ENCODE results near the gene TPM2. TPM values are rescaled to one million over a fixed set of nuclear protein-coding genes. Genes with fewer than 3 reads are reported as not detected.
A peak's percentile ranks its signal among the peaks of the same experiment; 100 is the strongest.

The TPM2 gene
- total and polyA plus RNA-seq, 9 of the 15 experiments (the other 6 are each of a cell fraction or from before 2014, with no cell fraction given) = 0.28 to 16.1 (median 4.5) TPM

DNA sequence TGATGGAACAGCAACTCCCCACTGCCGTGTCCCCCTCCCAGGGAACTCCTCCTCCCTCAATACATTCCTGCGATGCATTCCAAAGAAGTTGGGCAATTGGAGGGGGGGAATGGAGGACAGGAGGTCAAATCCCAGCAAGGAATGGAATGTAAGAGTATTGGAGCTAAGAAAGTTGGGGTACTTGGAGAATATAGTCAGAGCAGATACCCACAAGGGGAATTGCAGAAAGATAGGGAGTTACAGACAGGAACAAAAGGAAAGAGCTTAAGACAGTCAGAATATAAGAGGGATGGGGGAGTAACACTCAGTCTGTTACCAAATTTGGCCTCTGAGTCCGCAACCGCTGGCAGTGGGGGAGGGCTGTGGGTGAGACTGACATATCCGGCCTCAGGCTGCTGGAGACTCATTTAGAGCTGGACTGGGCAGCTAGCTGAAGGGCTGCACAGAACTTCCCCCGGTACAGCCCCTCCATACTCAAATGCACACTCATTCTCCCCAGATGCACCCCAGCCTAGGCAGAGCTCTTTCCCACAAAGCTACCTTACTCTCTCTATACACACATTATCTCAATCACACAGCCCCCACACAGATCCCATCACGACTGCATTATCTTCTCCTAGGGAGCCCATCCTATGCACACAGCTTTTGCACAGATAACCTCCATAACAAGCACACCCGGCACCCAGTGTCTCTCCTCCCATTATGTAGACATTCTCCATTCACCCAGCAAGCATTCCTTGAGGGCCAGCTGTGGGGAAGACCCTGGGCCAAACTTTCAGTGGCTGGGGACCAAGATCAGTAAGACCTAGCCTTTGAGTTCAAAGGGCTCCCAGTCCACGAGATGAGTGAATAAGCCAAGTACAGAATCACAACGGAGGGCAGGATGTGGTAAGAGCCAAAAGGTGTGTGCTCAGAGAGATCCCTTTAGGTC is 38.6 kb upstream of the TPM2 start (continued):
- TF ChIP-seq RBFOX2 (IDR thresholded peaks at IDR 0.05; ENCODE audit: low read depth, low read length) (peak; percentile 65), ZNF134 (CRISPR knock-in tag; conservative IDR thresholded peaks at IDR 0.05) (no peak), TRIM24 (IDR thresholded peaks at IDR 0.05) (peak; percentile 78 to 85), NFXL1 (CRISPR knock-in tag; IDR thresholded peaks at IDR 0.05) (no peak), ZBED1 (IDR thresholded peaks at IDR 0.05) (no peak; the same call in 1 of the 2 replicates), HMG20B (CRISPR knock-in tag; IDR thresholded peaks at IDR 0.05) (no peak), NR2F6 (CRISPR knock-in tag; IDR thresholded peaks at IDR 0.05) (no peak), NELFE (IDR thresholded peaks at IDR 0.05; ENCODE audit: insufficient read depth, insufficient read length) (no peak), TAF15 (IDR thresholded peaks at IDR 0.05; ENCODE audit: low read depth, low read length) (no peak), SRF (CRISPR knock-in tag; IDR thresholded peaks at IDR 0.05) (peak; percentile 91 to 98), MTF1 (CRISPR knock-in tag; IDR thresholded peaks at IDR 0.05; ENCODE audit: borderline replicate concordance) (no peak), TCF7 (IDR thresholded peaks at IDR 0.05; ENCODE audit: borderline replicate concordance) (no peak)
- TF ChIP-seq, protein P1, sequence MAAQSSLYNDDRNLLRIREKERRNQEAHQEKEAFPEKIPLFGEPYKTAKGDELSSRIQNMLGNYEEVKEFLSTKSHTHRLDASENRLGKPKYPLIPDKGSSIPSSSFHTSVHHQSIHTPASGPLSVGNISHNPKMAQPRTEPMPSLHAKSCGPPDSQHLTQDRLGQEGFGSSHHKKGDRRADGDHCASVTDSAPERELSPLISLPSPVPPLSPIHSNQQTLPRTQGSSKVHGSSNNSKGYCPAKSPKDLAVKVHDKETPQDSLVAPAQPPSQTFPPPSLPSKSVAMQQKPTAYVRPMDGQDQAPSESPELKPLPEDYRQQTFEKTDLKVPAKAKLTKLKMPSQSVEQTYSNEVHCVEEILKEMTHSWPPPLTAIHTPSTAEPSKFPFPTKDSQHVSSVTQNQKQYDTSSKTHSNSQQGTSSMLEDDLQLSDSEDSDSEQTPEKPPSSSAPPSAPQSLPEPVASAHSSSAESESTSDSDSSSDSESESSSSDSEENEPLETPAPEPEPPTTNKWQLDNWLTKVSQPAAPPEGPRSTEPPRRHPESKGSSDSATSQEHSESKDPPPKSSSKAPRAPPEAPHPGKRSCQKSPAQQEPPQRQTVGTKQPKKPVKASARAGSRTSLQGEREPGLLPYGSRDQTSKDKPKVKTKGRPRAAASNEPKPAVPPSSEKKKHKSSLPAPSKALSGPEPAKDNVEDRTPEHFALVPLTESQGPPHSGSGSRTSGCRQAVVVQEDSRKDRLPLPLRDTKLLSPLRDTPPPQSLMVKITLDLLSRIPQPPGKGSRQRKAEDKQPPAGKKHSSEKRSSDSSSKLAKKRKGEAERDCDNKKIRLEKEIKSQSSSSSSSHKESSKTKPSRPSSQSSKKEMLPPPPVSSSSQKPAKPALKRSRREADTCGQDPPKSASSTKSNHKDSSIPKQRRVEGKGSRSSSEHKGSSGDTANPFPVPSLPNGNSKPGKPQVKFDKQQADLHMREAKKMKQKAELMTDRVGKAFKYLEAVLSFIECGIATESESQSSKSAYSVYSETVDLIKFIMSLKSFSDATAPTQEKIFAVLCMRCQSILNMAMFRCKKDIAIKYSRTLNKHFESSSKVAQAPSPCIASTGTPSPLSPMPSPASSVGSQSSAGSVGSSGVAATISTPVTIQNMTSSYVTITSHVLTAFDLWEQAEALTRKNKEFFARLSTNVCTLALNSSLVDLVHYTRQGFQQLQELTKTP (IDR thresholded peaks at IDR 0.05; ENCODE audit: low read depth in 1 of 2, partially characterized antibody in 2 of 2) = peak in 1 of 2 experiments; percentile 90
- TF ChIP-seq, protein P2, sequence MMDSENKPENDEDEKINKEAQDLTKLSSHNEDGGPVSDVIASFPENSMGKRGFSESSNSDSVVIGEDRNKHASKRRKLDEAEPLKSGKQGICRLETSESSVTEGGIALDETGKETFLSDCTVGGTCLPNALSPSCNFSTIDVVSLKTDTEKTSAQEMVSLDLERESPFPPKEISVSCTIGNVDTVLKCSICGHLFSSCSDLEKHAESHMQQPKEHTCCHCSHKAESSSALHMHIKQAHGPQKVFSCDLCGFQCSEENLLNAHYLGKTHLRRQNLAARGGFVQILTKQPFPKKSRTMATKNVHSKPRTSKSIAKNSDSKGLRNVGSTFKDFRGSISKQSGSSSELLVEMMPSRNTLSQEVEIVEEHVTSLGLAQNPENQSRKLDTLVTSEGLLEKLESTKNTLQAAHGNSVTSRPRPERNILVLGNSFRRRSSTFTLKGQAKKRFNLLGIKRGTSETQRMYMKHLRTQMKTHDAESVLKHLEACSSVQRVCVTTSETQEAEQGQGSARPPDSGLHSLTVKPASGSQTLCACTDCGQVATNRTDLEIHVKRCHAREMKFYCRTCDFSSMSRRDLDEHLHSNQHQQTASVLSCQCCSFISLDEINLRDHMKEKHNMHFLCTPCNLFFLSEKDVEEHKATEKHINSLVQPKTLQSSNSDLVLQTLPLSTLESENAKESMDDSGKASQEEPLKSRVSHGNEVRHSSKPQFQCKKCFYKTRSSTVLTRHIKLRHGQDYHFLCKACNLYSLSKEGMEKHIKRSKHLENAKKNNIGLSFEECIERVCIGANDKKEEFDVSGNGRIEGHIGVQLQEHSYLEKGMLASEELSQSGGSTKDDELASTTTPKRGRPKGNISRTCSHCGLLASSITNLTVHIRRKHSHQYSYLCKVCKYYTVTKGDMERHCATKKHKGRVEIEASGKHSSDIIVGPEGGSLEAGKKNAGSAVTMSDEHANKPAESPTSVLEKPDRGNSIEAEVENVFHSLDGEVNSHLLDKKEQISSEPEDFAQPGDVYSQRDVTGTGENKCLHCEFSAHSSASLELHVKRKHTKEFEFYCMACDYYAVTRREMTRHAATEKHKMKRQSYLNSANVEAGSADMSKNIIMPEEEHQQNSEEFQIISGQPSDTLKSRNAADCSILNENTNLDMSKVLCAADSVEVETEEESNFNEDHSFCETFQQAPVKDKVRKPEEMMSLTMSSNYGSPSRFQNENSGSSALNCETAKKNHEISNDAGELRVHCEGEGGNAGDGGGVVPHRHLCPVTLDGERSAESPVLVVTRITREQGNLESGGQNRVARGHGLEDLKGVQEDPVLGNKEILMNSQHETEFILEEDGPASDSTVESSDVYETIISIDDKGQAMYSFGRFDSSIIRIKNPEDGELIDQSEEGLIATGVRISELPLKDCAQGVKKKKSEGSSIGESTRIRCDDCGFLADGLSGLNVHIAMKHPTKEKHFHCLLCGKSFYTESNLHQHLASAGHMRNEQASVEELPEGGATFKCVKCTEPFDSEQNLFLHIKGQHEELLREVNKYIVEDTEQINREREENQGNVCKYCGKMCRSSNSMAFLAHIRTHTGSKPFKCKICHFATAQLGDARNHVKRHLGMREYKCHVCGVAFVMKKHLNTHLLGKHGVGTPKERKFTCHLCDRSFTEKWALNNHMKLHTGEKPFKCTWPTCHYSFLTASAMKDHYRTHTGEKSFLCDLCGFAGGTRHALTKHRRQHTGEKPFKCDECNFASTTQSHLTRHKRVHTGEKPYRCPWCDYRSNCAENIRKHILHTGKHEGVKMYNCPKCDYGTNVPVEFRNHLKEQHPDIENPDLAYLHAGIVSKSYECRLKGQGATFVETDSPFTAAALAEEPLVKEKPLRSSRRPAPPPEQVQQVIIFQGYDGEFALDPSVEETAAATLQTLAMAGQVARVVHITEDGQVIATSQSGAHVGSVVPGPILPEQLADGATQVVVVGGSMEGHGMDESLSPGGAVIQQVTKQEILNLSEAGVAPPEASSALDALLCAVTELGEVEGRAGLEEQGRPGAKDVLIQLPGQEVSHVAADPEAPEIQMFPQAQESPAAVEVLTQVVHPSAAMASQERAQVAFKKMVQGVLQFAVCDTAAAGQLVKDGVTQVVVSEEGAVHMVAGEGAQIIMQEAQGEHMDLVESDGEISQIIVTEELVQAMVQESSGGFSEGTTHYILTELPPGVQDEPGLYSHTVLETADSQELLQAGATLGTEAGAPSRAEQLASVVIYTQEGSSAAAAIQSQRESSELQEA (IDR thresholded peaks at IDR 0.05; ENCODE audit: low read depth) = no peak
- TF ChIP-seq, protein P3, sequence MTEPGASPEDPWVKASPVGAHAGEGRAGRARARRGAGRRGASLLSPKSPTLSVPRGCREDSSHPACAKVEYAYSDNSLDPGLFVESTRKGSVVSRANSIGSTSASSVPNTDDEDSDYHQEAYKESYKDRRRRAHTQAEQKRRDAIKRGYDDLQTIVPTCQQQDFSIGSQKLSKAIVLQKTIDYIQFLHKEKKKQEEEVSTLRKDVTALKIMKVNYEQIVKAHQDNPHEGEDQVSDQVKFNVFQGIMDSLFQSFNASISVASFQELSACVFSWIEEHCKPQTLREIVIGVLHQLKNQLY (CRISPR knock-in tag; conservative IDR thresholded peaks at IDR 0.05) = no peak
